Measurements from ENCODE around the gene KDM6B.

KDM6B gene

DNA sequence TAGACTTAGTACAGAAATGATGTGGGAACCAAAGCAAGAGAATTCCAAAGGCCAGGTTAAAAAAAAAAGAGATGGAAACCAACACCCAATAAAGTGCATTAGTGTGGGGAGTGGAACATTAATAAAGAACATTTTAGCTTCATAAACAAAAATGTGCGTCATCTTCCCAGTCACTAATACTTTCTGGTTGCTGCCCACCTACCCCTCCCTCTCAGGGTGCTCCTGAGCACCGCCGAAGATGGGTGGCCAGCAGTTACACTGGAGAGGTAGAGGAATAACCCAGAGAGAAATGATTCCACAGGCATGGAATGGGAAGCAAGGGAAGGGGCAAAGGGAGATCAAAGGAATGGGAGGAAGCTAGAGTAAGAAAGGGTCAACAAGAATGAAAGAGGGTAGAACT, 48.6 kb downstream of the KDM6B start:
- DNase-seq: no peak
